NB4 (cell line): ENCODE measurements around the gene SNTG2.

ENCODE experiments used
- MAX ChIP-seq: IDR thresholded peaks from 2 replicates; pipeline ENCODE4 v1.6.1; 2011; ENCODE audit warnings: low read depth, low read length
- POLR2A ChIP-seq: IDR thresholded peaks from 2 replicates; pipeline ENCODE4 v1.6.1; 2011; ENCODE audit warnings: mild to moderate bottlenecking; ENCODE audit not compliant: insufficient read length; ENCODE audit errors: extremely low read depth
- TF ChIP-seq, protein P1 (sequence below): IDR thresholded peaks from one replicate; pipeline ENCODE4 v1.5.1; 2012; ENCODE audit warnings: low read depth, low read length

DNA sequence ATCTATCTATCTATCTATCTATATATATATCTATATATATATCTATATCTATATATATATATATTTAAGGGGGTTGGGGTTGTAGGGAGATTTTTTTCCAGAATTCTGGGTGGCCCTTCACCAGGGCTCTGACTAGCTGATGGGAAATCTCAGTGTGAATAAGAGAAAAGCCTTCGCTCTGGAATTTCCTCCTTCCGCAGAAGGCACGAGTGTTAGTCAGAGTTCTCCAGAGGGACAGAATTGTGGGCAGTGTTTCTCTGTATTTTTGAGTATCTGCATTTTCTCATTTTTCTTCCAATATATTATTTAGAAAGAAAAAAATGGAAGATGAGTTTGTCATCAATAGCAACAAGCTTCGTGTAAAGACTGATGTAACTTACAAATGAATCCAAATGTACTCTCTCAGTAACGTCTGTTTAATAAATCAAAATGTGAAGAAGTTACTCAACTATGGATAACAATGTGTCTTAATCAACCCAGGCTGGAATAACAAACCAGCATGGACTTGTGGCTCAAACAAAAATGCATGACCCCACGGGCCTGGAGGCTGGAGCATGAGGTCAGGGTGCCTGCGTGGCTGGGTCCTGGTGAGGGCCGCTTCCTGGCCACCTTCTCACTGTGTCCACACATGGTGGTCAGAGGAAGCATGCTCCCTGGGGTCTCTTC, 10.6 kb upstream of the SNTG2 start:
- TF ChIP-seq, protein P1, sequence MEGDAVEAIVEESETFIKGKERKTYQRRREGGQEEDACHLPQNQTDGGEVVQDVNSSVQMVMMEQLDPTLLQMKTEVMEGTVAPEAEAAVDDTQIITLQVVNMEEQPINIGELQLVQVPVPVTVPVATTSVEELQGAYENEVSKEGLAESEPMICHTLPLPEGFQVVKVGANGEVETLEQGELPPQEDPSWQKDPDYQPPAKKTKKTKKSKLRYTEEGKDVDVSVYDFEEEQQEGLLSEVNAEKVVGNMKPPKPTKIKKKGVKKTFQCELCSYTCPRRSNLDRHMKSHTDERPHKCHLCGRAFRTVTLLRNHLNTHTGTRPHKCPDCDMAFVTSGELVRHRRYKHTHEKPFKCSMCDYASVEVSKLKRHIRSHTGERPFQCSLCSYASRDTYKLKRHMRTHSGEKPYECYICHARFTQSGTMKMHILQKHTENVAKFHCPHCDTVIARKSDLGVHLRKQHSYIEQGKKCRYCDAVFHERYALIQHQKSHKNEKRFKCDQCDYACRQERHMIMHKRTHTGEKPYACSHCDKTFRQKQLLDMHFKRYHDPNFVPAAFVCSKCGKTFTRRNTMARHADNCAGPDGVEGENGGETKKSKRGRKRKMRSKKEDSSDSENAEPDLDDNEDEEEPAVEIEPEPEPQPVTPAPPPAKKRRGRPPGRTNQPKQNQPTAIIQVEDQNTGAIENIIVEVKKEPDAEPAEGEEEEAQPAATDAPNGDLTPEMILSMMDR, result no peak
- TF ChIP-seq POLR2A, result no peak
- no peak for TF ChIP-seq MAX
